ENCODE data around the gene MYL7.

The MYL7 gene

GRCh38 chr7:44136731-44137130 lies 4.4 kb downstream of the MYL7 start:
- H3K36me3 ChIP-seq (ENCODE audit: insufficient read depth, low read length) = no peaks in the 10 kb centered on the region
- TF ChIP-seq, protein P1, sequence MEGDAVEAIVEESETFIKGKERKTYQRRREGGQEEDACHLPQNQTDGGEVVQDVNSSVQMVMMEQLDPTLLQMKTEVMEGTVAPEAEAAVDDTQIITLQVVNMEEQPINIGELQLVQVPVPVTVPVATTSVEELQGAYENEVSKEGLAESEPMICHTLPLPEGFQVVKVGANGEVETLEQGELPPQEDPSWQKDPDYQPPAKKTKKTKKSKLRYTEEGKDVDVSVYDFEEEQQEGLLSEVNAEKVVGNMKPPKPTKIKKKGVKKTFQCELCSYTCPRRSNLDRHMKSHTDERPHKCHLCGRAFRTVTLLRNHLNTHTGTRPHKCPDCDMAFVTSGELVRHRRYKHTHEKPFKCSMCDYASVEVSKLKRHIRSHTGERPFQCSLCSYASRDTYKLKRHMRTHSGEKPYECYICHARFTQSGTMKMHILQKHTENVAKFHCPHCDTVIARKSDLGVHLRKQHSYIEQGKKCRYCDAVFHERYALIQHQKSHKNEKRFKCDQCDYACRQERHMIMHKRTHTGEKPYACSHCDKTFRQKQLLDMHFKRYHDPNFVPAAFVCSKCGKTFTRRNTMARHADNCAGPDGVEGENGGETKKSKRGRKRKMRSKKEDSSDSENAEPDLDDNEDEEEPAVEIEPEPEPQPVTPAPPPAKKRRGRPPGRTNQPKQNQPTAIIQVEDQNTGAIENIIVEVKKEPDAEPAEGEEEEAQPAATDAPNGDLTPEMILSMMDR (IDR thresholded peaks at IDR 0.05; ENCODE audit: borderline replicate concordance, extremely low read depth, low read length, poor library complexity, severe bottlenecking) = no peak
- TF ChIP-seq EZH2 (IDR thresholded peaks at IDR 0.05; ENCODE audit: borderline replicate concordance, low read depth, low read length, severe bottlenecking) = no peak
- no peak overlapping the region for H3K9ac ChIP-seq (ENCODE audit: low read depth, low read length)
- no peaks in the 10 kb centered on the region for H3K79me2 ChIP-seq (ENCODE audit: insufficient read depth, low read length)
- H3K4me3 ChIP-seq (ENCODE audit: low read depth in 1 of 2, low read length in 2 of 2) = no peak overlapping the region
- H3K4me1 ChIP-seq (ENCODE audit: insufficient read depth, low read length) = no peaks in the 10 kb centered on the region
- no peak for DNase-seq
- H4K20me1 ChIP-seq (ENCODE audit: insufficient read depth, low read length) = no peaks in the 10 kb centered on the region
- no peaks in the 10 kb centered on the region for H3K27me3 ChIP-seq (ENCODE audit: insufficient read depth, low read length, poor library complexity)
- H3K9me3 ChIP-seq (ENCODE audit: insufficient read depth, low read length, severe bottlenecking) = no peaks in the 10 kb centered on the region
- no peak overlapping the region for H2AFZ ChIP-seq (ENCODE audit: low read depth, low read length)
- no peak overlapping the region for H3K27ac ChIP-seq (ENCODE audit: low read length)
- H3K4me2 ChIP-seq (ENCODE audit: insufficient read depth, low read length) = no peak overlapping the region
- ATAC-seq (ENCODE audit: insufficient read depth, low read depth) = no peak

DNA sequence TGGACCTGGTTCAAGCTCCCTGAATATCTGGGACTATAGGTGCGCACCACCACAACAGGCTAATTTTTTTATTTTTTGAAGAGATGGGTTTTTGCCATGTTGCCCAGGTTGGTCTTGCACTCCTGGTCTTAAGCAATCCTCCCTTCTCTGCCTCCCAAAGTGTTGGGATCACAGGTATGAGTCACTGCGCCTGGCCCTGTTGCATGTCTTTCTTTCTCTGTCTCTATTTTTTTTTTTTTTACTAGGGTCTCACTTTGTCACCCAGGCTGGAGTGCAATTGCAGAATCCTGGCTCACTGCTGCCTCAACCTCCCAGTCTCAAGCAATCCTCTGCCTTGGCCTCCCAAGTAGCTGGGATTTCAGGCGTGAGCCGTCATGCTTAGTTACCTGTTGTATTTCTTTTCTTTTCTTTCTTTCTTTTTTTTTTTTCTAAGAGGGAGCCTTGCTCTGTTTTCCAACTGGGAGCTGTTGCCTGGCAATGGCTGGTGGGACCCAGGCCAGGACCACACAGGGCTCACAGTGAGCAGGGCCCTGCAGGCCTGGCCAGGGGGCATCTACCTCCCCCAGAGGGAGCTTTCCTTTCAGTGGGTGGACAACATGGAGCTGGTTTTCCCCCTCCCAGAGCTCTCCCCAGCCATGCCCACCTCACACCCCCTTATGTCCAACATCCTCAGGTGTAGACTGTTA lies 6.0 kb downstream of the MYL7 start:
- TF ChIP-seq, protein P1 (IDR thresholded peaks at IDR 0.05; ENCODE audit: borderline replicate concordance, extremely low read depth, low read length, poor library complexity, severe bottlenecking) = no peak
- TF ChIP-seq EZH2 (IDR thresholded peaks at IDR 0.05; ENCODE audit: borderline replicate concordance, low read depth, low read length, severe bottlenecking) = no peak
- Histone ChIP-seq H3K4me1 (ENCODE audit: insufficient read depth, low read length) (no peaks in the 10 kb centered on the region), H3K4me3 (ENCODE audit: low read depth in 1 of 2, low read length in 2 of 2) (no peak overlapping the region)

GRCh38 chr7:44133295-44133694 lies 7.8 kb downstream of the MYL7 start:
- H3K36me3 ChIP-seq (ENCODE audit: insufficient read depth, low read length) = no peaks in the 10 kb centered on the region
- TF ChIP-seq, protein P1 (IDR thresholded peaks at IDR 0.05; ENCODE audit: borderline replicate concordance, extremely low read depth, low read length, poor library complexity, severe bottlenecking) = no peak
- TF ChIP-seq EZH2 (IDR thresholded peaks at IDR 0.05; ENCODE audit: borderline replicate concordance, low read depth, low read length, severe bottlenecking) = no peak
- H3K27ac ChIP-seq (ENCODE audit: low read length) = no peak overlapping the region
- H3K9me3 ChIP-seq (ENCODE audit: insufficient read depth, low read length, severe bottlenecking) = no peaks in the 10 kb centered on the region
- DNase-seq (no peak), ATAC-seq (ENCODE audit: insufficient read depth, low read depth) (no peak)
- H3K4me1 ChIP-seq (ENCODE audit: insufficient read depth, low read length) = no peaks in the 10 kb centered on the region
- no peaks in the 10 kb centered on the region for H3K79me2 ChIP-seq (ENCODE audit: insufficient read depth, low read length)
- H3K4me3 ChIP-seq (ENCODE audit: low read depth in 1 of 2, low read length in 2 of 2) = no peak overlapping the region
- H4K20me1 ChIP-seq (ENCODE audit: insufficient read depth, low read length) = no peaks in the 10 kb centered on the region
- H3K9ac ChIP-seq (ENCODE audit: low read depth, low read length) = no peak overlapping the region
- no peaks in the 10 kb centered on the region for H3K27me3 ChIP-seq (ENCODE audit: insufficient read depth, low read length, poor library complexity)
- no peak overlapping the region for H2AFZ ChIP-seq (ENCODE audit: low read depth, low read length)
- no peak overlapping the region for H3K4me2 ChIP-seq (ENCODE audit: insufficient read depth, low read length)

More for the DNA sequence above, 6.0 kb downstream of the MYL7 start:
- Histone ChIP-seq H3K36me3 (ENCODE audit: insufficient read depth, low read length) (no peaks in the 10 kb centered on the region), H3K4me2 (ENCODE audit: insufficient read depth, low read length) (no peak overlapping the region), H3K9me3 (ENCODE audit: insufficient read depth, low read length, severe bottlenecking) (no peaks in the 10 kb centered on the region), H3K79me2 (ENCODE audit: insufficient read depth, low read length) (no peaks in the 10 kb centered on the region), H3K9ac (ENCODE audit: low read depth, low read length) (no peak overlapping the region), H2AFZ (ENCODE audit: low read depth, low read length) (no peak overlapping the region), H4K20me1 (ENCODE audit: insufficient read depth, low read length) (no peaks in the 10 kb centered on the region), H3K27ac (ENCODE audit: low read length) (no peak overlapping the region), H3K27me3 (ENCODE audit: insufficient read depth, low read length, poor library complexity) (no peaks in the 10 kb centered on the region)
- DNase-seq (no peak), ATAC-seq (ENCODE audit: insufficient read depth, low read depth) (no peak)
